Liver (tissue), 3 donors: ENCODE data around the gene IGFL4.

ENCODE experiments used
- ATF3 ChIP-seq: IDR thresholded peaks from 2 replicates; pipeline ENCODE4 v1.6.1; 2016; ENCODE audit warnings: antibody characterized with exemption
- CTCF ChIP-seq: fragments of 150-350 bp; IDR thresholded peaks from 2 replicates; pipeline ENCODE4 v1.5.1; 2017; ENCODE audit warnings: improper control_type of control experiment, low read depth, low read length; ENCODE audit not compliant: missing input control
- FOXA1 ChIP-seq: IDR thresholded peaks from 2 replicates; pipeline ENCODE4 v1.6.1; 2016; ENCODE audit warnings: antibody characterized with exemption
- GABPA ChIP-seq, 2 donors: IDR thresholded peaks in 1 of 2; conservative IDR thresholded peaks in 1 of 2; 2 replicates each; pipeline ENCODE4 v1.6.1; 2016; ENCODE audit warnings: antibody characterized with exemption in 2 of 2, mild to moderate bottlenecking in 1 of 2, moderate library complexity in 1 of 2
- RAD21 ChIP-seq, 2 donors: IDR thresholded peaks; 2 replicates each; pipeline ENCODE4 v1.6.1; 2016; ENCODE audit warnings: antibody characterized with exemption in 2 of 2, mild to moderate bottlenecking in 2 of 2
- REST ChIP-seq: IDR thresholded peaks from 2 replicates; pipeline ENCODE4 v1.6.1; 2016; ENCODE audit warnings: antibody characterized with exemption, mild to moderate bottlenecking
- SP1 ChIP-seq: IDR thresholded peaks from 2 replicates; pipeline ENCODE4 v1.6.1; 2018; ENCODE audit warnings: antibody characterized with exemption, mild to moderate bottlenecking
- TAF1 ChIP-seq: conservative IDR thresholded peaks from 2 replicates; pipeline ENCODE4 v1.6.1; 2016; ENCODE audit warnings: antibody characterized with exemption, mild to moderate bottlenecking
- YY1 ChIP-seq: IDR thresholded peaks from 2 replicates; pipeline ENCODE4 v1.6.1; 2016; ENCODE audit warnings: antibody characterized with exemption, mild to moderate bottlenecking
- donor health status: healthy.
- donor health status: healthy.

GRCh38 chr19:46066471-46066870 is 25.7 kb upstream of the IGFL4 start:
- TF ChIP-seq RAD21 (IDR thresholded peaks at IDR 0.05) (no peak), CTCF (no peak), FOXA1 (no peak), GABPA (IDR thresholded peaks at IDR 0.05 in 1 of 2, conservative IDR thresholded peaks at IDR 0.05 in 1 of 2) (no peak), REST (no peak), YY1 (no peak), TAF1 (no peak), ATF3 (no peak), SP1 (no peak)
